Sigmoid colon (tissue), 7 donors: ENCODE data around the gene RBM25. TPM values are rescaled to one million over a fixed set of nuclear protein-coding genes. Genes with fewer than 3 reads are reported as not detected.

Experiments
- DNase-seq: peaks from one replicate; pipeline ENCODE4 v3.0.0-alpha.2; 2019
- H3K27ac ChIP-seq, 4 donors: fragments of 200-600 bp; sonication (generic); one replicate each; pipeline ENCODE4 v1.5.1; 2016 to 2019; ENCODE audit warnings: mild to moderate bottlenecking in 1 of 4
- H3K27me3 ChIP-seq, 3 donors: fragments of 200-600 bp; sonication (generic); one replicate each; pipeline ENCODE4 v1.5.1; 2019; ENCODE audit warnings: mild to moderate bottlenecking in 1 of 3
- H3K36me3 ChIP-seq, 4 donors: fragments of 200-600 bp; sonication (generic); one replicate each; pipeline ENCODE4 v1.5.1; 2016 to 2019
- H3K4me1 ChIP-seq, 4 donors: fragments of 200-600 bp; sonication (generic); one replicate each; pipeline ENCODE4 v1.5.1; 2017 to 2019
- H3K4me3 ChIP-seq, 4 donors: fragments of 200-600 bp; sonication (generic); one replicate each; pipeline ENCODE4 v1.5.1; 2017 to 2019; ENCODE audit warnings: mild to moderate bottlenecking in 2 of 4, moderate library complexity in 1 of 4
- H3K9me3 ChIP-seq, 4 donors: fragments of 200-600 bp in 3 of 4; sonication (generic) in 3 of 4; one replicate each; pipeline versions ENCODE4 v1.5.1 to v1.6.1; 2013 to 2019
- CTCF ChIP-seq, 4 experiments: fragments of 450-650 bp in 3 of 4; fragments of 200-600 bp in 1 of 4; IDR thresholded peaks; one replicate each; pipeline ENCODE4 v1.5.1; 2016 to 2019; ENCODE audit warnings: antibody characterized with exemption in 4 of 4, mild to moderate bottlenecking in 3 of 4, moderate library complexity in 2 of 4
- EP300 ChIP-seq, 4 donors: sonication (generic); formaldehyde crosslinking; IDR thresholded peaks; one replicate each; pipeline ENCODE4 v1.6.1; 2017; ENCODE audit warnings: antibody characterized with exemption in 4 of 4
- POLR2A ChIP-seq, 2 donors: fragments of 450-650 bp; IDR thresholded peaks; one replicate each; pipeline ENCODE4 v1.6.1; 2016; ENCODE audit warnings: antibody characterized with exemption in 2 of 2, mild to moderate bottlenecking in 2 of 2, moderate library complexity in 2 of 2
- POLR2AphosphoS5 ChIP-seq, 4 donors: sonication (generic); formaldehyde crosslinking; IDR thresholded peaks; one replicate each; pipeline ENCODE4 v1.6.1; 2017; ENCODE audit warnings: antibody characterized with exemption in 4 of 4
- WGBS, 2 donors: extraction: QIAGEN DNeasy Blood & Tissue Kit; methylation state at CpG; one replicate each; pipeline ENCODE4 v1.1.7; 2013; 5-methylcytosine and 5-hydroxymethylcytosine counted together
- intact Hi-C: fragments of 100-400 bp; cut with DNase I; formaldehyde crosslinking; loops from one replicate; pipeline ENCODE4 v1.15.1; 2023
- polyA plus RNA-seq, 3 donors: library from polyadenylated mRNA; stranded (reverse); fragments of 200-250 nt; gene quantifications; one replicate each; pipeline ENCODE4 v1.2.3, GENCODE V29; 2013
- total RNA-seq, 4 donors: library from RNA; depleted of rRNA; stranded (reverse); fragments of >200 nt; gene quantifications; one replicate each; pipeline ENCODE4 v1.1.0, GENCODE V29; 2016
- donor health status: healthy with polysubstance abuse.
- donor health status: Bipolar disorder and iron deficiency.
- donor health status: healthy.

The RBM25 gene
- total and polyA plus RNA-seq, 7 donors: 10.8 to 78.9 (median 46.7) TPM

GRCh38 chr14:73145371-73145770, 87.0 kb downstream of the RBM25 start:
- H3K9me3 ChIP-seq: no peaks in the 10 kb centered on the region
- TF ChIP-seq CTCF (IDR thresholded peaks at IDR 0.05): no peak
- no peak for TF ChIP-seq POLR2AphosphoS5 (IDR thresholded peaks at IDR 0.05)
- no peak for TF ChIP-seq POLR2A (IDR thresholded peaks at IDR 0.05)
- no peak for TF ChIP-seq EP300 (IDR thresholded peaks at IDR 0.05)
- WGBS, 2 donors: 94 to 96% methylated on average over 3 of the region's 3 CpGs
- peaks cover 0 to 23% (median 6%) of the 10 kb centered on the region in 4 donors for H3K4me1 ChIP-seq
- intact Hi-C loops: no loop called here
- H3K36me3 ChIP-seq: peaks cover 0 to 27% (median 14%) of the 10 kb centered on the region in 4 donors
- no peaks in the 10 kb centered on the region for H3K27me3 ChIP-seq
- no peak for DNase-seq
- no peak overlapping the region for H3K27ac ChIP-seq
- H3K4me3 ChIP-seq: no peak overlapping the region

GRCh38 chr14:73146111-73146510, 87.8 kb downstream of the RBM25 start:
- Histone ChIP-seq H3K4me1 (peaks cover 0 to 19% (median 6%) of the 10 kb centered on the region in 4 donors), H3K27me3 (no peaks in the 10 kb centered on the region), H3K4me3 (no peak overlapping the region), H3K27ac (no peak overlapping the region), H3K9me3 (no peaks in the 10 kb centered on the region), H3K36me3 (peaks cover 0 to 31% (median 17%) of the 10 kb centered on the region in 4 donors)
- DNase-seq: no peak
- TF ChIP-seq POLR2AphosphoS5 (IDR thresholded peaks at IDR 0.05): no peak
- intact Hi-C loops: no loop called here
- 91 to 96% methylated on average over 3 of the region's 3 CpGs for WGBS, 2 donors

GRCh38 chr14:73149753-73150152, 91.4 kb downstream of the RBM25 start:
- no peaks in the 10 kb centered on the region for H3K9me3 ChIP-seq
- no peak for DNase-seq
- H3K4me1 ChIP-seq: peaks cover 0 to 18% (median 3%) of the 10 kb centered on the region in 4 donors
- intact Hi-C loops: no loop called here
- H3K27ac ChIP-seq: no peak overlapping the region
- no peak for TF ChIP-seq POLR2A (IDR thresholded peaks at IDR 0.05)
- TF ChIP-seq CTCF (IDR thresholded peaks at IDR 0.05): no peak
- no peak for TF ChIP-seq EP300 (IDR thresholded peaks at IDR 0.05)
- no peak overlapping the region for H3K4me3 ChIP-seq
- no peaks in the 10 kb centered on the region for H3K27me3 ChIP-seq
- WGBS, 2 donors: 46 to 76% methylated on average over 2 of the region's 2 CpGs
- peaks cover 0 to 60% (median 19%) of the 10 kb centered on the region in 4 donors for H3K36me3 ChIP-seq

GRCh38 chr14:73153272-73153671, 94.9 kb downstream of the RBM25 start:
- Histone ChIP-seq H3K9me3 (no peaks in the 10 kb centered on the region), H3K4me1 (peaks cover 0 to 8% (median 3%) of the 10 kb centered on the region in 4 donors), H3K27me3 (no peaks in the 10 kb centered on the region), H3K27ac (no peak overlapping the region), H3K4me3 (no peak overlapping the region), H3K36me3 (peaks cover 0 to 89% (median 19%) of the 10 kb centered on the region in 4 donors)
- DNase-seq: no peak
- intact Hi-C loops: no loop called here
- TF ChIP-seq EP300 (IDR thresholded peaks at IDR 0.05) (no peak), CTCF (IDR thresholded peaks at IDR 0.05) (no peak), POLR2AphosphoS5 (IDR thresholded peaks at IDR 0.05) (no peak), POLR2A (IDR thresholded peaks at IDR 0.05) (no peak)

- Histone ChIP-seq H3K27ac (no peak overlapping the region), H3K27me3 (no peaks in the 10 kb centered on the region), H3K4me1 (no peaks in the 10 kb centered on the region), H3K4me3 (no peak overlapping the region), H3K9me3 (no peaks in the 10 kb centered on the region), H3K36me3 (peaks cover 0 to 81% (median 8%) of the 10 kb centered on the region in 4 donors)
- intact Hi-C loops: no loop called here
- WGBS, 2 donors: 90 to 96% methylated on average over 11 of the region's 11 CpGs
- TF ChIP-seq POLR2AphosphoS5 (IDR thresholded peaks at IDR 0.05): no peak
- TF ChIP-seq EP300 (IDR thresholded peaks at IDR 0.05): no peak
- TF ChIP-seq CTCF (IDR thresholded peaks at IDR 0.05): no peak
- no peak for TF ChIP-seq POLR2A (IDR thresholded peaks at IDR 0.05)
- no peak for DNase-seq
These were observed 103.9 kb downstream of the RBM25 start for GRCh38 chr14:73162251-73162650.
